Stimulated activated CD4-positive, alpha-beta T cell treated with anti-CD3 and anti-CD28 coated beads, Interleukin-12 subunit alpha, Interleukin-12 subunit beta, amount 100 ng/mL, for 48 hours (primary cell): ENCODE measurements around the gene PIK3R6.

ENCODE experiments used
- DNase-seq, 3 donors: peaks; one replicate each; pipeline ENCODE4 v3.0.0-alpha.2; 2020; ENCODE audit warnings: low read depth in 2 of 3, low spot score in 1 of 3

Gene PIK3R6

DNA sequence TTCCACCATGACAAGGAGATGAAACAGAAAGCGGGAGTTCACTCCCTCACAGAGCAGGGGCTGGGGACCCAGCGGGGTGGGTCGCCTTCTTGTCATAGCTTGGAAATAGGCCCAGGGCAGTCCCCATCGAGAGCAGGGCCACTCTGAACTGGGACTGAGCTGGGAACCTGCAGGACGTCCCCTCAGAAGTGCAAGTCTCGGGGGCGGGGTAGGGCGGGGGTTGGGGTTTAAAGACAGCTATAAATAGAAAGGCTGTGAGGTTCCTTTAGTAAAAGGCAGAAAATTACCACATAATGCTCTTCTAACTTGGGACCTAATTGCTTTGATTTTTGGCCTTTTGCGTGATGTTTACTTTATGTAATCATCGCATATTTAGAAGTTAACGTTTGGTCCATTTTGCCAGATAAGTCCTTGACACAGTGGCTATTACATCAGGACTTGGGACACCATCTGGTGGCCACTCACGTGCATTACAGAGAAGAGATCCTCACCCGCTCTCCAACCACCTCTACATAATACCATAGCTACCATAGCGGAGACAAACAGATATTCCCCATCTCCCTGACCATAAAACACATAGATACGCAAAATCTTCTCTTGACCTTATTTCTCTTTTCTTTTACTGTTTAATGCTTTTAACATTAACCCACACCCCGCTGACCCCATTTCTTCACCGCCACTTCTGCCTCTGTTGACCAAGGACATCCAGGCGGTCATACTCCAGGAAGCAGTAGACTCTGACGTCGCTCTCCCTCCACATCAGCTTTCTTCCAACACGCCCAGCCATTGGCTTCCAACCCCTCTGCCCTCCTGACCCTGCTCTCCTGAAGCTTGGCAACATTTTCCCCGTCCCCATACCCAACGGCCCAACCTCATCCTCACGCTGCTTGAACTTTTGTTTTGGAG lies 27.5 kb upstream of the PIK3R6 start:
- peak in 1 of 3 donors; percentile 47 for DNase-seq

DNA sequence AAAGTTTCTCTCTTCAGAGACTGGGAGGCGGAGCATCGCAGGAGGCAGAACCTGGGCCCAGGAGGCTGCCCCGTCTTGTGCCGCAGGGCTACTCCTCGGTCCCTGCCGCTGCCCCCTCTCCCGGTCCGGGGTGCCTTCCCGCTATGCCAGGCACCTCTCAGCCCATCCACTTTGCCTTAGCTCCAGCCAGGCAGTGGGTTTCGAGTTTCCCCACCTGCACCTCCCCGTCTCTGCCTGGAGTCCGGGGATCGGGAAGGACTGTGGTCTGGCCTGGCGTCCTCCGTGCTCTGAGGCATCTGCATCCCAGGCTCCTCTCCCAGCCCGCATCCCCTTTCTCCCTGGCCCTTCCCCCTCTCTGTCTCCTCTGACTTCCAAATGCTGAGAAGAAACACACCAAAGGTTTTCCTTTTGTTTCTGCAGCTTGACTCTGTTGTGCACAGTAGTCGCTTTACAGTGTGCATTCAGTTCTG lies 26.8 kb upstream of the PIK3R6 start:
- no peak for DNase-seq

DNA sequence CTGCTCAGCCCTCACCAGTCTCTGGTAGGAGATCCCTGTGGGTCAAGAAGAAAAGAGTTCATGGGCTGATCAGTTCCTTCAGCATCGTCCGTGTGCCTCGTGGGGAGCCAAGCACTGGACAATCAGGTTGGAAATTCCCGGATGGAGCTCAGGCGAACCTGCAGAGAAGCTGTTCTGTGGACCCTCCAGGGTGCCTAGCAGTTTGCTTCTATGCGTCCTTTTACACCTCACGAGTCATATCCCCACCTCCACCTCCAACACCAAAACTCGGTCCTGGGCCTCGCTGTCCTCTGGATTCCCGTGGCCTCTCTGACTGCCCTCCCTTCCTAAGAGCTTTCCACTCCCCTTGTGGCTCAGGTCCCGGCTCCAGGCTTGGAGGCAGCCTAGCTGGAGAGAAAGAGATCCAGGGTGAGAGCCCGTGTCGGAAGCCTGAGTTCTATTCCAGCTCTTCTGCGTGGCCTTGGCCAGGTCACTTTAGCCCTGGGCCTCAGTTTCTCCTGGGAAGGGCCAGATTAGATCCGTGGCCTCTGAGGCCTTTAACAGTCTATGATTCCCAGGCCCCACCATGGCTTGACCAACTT lies 26.2 kb upstream of the PIK3R6 start:
- DNase-seq: no peak

DNA sequence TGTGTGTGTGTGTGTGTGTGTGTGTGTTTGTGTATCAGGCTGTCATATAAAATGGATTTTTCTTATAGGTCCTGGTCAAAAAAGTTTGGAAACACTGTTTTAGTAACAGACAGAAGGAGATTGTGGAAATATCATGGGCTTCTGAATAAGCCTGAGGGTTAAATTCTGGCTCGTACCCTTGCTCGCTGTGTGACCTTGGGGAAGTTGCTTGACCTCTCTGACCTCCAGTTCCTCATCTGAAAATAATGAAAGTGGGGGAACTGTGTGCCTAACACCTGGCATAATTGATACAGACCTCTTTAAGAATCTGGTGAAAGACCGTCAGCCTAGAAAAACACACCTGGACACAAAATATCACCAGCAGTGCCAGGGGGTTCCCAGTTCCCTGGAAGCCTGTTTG lies 25.6 kb upstream of the PIK3R6 start:
- no peak for DNase-seq

DNA sequence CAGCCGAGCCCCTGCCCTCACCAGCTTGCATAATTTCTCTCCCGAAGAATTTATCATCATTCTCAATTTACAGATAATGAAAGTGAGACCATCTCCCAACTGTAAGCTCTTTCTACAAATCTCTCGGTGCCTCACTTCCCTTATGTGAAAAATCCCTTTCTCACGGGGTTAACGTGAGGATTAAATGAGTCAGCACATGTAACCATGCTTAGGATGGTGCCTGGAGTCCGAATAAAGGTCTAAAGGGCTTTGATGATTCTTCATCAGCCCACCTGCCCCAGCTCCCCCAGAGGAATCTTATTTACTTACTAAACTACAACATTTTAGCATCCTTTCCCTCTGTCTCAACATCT lies 24.8 kb upstream of the PIK3R6 start:
- no peak for DNase-seq

DNA sequence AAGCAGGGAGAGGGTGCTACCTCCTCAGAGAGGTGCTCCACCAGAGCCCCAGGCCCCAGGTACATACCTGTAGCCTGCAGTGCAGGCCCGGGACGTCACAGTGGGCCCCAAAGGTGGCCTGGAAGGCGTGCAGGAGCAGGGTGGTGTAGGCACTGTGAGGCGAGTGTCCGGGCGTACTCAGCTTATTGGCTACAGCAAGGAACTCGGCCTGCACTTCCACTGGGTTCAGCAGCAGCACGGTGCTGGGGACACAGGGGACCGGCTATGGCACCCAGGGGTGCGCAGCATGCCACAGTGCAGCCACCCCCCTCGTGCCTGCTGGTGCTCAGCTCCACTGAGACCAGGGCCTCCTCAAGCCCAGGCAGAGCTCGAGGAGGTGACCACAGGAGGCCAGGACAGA lies 23.2 kb upstream of the PIK3R6 start:
- DNase-seq: no peak

DNA sequence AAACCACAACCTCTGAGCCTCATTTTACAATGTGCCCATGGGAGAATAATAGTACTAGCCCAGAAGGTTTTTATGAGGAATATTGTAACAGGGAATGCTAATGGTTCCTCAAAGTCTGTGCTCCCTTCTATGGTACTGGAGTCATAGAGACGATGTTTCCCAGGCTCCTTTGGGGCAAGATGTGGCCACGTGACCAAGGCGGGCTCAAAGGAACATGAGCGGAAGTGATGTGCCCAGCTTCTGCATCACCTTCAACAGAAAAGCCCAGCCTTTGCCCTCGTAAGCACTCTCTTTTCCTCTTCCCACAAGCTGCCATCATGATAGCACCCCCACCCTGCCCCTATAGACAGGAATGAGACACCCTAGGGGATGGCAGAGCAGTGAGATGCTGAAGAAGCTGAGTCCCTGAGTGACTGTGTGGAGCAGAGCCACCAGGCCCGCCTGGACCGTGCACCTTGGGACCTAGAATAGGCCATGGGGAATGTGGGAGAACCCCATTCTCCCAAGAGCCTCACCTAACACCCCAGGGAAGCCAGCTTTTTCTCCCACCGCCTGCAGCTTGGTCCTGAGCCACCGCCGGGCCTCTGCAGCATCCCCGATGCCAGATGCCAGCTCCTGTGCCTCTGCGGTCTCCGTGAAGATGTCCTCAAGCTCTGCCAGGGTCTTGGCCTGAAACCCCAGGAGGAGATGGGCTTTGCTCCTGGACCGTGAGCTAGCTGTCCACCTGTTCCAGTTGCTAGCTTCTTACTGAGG lies 22.2 kb upstream of the PIK3R6 start:
- DNase-seq: no peak

DNA sequence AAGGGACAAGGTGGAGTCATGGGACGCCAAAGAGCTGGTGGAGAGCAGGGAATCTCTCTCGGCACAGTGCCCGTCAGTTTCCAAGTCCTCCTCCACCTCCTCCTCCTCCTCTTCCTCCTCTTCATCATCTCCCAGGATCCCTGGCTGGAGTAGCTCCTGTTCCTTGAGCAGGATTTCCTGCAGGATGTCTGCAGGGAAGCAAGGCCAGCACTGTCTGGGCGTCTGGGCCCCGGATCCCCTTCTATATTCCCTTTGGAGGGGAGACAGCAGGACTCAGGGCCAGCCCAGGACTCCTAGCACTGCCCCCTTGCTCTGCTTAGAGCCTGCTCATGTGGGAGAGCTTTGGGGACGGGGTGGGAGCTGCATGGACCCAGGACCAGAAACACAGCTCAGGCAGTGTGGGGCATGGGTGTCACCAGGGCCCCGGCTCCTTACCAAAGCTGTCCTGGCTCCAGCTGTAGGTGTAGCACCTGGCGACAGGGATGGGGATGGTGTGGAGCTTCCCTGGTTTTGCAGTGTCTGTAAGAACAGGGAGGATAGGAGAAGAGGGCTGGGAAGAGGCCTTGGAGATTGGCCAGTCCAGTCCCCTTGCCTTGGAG lies 21.3 kb upstream of the PIK3R6 start:
- DNase-seq: no peak

DNA sequence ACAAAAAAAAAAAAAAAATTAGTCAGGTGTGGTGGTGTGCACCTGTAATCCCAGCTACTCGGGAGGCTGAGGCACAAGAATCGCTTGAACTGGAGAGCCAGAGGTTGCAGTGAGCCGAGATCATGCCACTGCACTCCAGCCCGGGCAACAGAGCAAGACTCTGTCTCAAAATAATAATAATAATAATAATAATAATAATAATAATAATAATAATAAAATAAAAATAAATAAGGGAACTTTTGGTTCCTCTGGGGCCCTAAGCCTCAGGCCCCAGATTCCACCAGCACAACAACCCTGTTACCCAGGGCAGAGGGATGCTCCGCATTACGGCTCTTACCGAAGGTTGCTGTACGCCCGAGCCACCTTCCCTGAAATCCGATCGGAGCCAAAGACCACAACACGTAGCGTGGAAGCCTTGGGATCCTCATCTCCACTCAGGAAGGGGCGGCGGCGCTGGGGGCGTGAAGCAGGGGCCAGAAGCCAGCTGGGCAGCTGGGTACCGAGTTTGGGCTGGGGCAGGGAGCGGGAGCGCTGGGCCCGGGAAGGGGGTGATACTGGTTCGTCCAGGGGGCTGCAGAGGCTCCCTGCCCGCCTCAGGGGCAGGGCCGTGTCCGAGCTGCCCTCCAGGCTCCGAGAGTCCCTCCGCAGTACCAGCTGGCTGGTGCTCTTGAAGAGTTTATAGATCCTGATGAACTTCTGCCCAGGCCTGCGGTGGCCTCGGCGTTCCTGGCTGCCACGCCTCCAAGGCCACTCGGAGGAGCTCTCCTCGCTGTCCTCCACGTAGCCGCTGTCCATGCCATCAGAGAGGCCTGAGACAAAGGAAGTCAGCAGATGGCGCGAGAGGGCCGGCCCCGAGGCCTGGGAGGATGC lies 20.6 kb upstream of the PIK3R6 start:
- no peak for DNase-seq

DNA sequence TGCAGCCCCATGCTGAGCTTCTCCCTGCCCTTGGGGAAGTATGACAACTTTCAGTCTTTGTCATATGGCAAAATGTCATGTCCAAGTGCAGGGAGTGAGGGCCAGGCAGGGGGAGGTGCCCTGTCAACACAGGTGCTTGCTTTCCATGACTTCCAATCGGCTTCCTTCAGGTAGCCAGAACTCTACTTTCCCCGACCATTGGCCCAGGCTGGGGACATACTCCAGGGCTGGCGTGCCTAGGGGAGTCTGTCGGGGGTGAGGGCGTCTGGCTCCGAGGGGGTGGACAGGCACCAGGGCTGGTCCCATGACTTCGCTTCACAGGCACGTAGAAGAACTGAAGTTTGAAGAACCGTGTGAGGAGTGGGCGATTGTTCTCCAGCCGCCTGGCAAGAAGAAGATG lies 19.8 kb upstream of the PIK3R6 start:
- no peak for DNase-seq

DNA sequence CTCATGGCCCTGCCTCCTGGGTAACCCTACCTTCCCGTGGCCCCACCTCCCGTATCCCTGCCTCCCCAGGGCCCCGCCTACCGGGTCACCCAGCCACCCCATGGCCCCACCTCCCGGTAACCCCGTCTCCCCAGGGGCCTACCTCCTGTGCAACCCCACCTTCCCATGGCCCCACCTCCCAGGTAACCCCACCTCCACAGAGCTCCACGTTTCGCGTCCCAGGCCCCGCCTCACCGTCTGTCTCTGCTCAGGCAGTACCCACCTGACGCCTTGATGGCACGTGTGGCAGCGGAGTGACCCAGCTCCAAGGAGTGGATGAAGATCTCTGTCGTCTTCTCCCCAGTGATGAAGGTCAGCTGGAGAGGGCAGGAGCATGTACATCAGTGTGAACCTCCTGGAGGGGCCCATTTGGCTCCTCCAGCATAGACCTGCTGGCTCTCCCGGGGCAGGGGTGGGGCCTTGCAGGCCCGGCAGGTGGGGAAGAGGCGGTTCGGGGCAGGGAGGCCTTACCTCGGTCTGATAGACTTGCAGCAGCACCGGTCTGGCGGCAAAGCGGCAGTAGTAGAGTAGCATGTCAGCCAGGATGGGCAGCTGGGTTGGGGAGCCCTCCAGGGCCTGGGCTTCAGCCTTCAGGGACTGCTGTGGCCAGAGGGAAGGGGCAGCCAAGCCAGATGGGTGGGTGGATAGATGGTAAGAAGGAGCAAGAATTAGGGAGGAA lies 18.7 kb upstream of the PIK3R6 start:
- DNase-seq: no peak

DNA sequence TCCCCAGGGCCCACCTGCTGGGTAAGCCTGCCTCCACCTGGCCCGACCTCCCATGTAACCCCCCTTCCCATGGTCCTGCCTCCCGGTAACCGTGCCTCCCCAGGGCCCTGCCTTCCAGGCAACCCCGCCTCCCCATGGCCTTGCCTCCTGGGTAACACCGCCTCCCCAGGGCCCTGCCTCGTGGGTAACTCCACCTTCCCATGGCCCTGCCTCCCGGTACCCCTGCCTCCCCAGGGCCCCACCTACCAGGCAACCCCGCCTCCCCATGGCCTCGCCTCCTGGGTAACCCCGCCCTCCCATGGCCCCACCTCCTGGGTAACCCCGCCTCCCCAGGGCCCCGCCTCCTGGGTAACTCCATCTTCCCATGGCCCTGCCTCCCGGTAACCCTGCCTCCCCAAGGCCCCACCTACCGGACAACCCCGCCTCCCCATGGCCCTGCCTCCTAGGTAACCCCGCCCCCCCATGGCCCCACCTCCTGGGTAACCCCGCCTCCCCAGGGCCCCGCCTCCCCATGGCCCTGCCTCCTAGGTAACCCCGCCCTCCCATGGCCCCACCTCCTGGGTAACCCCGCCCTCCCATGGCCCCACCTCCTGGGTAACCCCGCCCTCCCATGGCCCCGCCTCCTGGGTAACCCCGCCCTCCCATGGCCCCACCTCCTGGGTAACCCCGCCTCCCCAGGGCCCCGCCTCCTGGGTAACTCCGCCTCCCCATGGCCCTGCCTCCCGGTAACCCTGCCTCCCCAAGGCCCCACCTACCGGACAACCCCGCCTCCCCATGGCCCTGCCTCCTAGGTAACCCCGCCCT lies 17.9 kb upstream of the PIK3R6 start:
- DNase-seq: peak; percentile 31 to 69 (median 53)

DNA sequence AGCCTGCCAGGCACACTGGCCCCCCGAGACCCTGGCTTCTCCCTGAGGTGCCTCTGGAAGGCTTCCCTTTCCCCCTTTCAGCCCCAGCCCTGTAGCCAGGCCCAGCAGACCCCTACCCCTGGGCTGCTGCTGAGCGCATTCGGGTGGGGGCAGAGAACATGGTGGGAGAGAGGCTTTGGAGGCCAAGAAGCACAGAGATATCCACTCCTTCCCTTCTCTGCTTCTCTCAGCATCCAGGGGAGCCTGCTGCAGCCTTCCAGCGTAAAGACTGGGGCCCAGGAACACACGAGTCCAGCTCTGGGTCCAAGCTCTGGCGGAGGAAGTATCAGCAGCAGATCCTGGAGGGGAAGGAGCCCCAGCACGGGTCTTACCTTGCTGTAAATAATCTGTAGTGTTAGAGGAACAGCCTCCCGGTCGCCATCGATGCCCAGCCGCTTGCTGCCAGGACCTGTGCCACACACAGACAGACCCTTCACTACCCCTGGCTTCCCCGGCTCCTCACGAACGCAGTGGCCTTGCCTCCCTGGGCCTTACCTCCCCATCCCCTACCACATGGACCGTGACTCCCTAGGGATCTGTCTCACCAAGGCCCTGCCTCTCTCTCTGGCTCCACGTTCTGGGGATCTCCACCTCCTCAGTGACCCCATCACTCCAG lies 17.0 kb upstream of the PIK3R6 start:
- DNase-seq: no peak

DNA sequence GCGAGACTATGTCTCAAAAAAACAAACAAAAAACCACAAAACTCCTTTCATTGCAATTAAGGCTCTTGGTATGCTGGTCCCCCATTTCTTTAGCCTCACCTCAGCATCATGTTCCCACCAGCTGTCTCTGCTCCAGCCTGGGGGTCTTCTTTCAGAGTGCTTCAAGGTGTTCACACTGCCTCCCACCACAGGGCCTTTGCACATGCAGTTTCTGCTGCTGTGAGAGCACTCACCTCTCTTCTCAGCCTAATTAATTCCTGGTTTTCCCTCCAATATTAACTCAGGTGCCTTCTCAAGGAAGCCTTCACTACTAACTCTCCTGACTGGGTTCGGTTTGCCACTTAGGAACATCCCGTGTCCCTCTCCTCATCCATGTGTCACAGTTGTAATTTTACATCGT lies 15.9 kb upstream of the PIK3R6 start:
- no peak for DNase-seq

DNA sequence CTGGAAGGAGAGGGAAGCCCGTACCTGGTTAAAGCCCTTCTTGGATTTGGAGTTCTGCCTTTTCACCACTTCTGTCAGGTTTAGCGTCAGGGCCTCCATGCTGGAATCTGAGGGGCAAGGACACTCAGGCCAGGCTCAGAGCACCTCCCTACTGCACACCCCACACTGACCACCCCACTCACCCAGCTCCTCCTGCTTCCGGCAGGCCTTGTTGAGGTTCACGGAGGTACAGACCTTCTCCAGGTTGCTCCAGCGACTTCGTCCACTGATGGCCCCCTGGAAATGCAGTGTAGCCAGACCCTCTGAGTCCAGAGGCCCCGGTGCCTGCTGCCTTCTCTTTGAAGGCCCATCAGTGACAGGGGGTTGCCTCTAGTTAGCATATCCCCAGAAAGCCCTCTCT lies 14.1 kb upstream of the PIK3R6 start:
- DNase-seq: no peak

DNA sequence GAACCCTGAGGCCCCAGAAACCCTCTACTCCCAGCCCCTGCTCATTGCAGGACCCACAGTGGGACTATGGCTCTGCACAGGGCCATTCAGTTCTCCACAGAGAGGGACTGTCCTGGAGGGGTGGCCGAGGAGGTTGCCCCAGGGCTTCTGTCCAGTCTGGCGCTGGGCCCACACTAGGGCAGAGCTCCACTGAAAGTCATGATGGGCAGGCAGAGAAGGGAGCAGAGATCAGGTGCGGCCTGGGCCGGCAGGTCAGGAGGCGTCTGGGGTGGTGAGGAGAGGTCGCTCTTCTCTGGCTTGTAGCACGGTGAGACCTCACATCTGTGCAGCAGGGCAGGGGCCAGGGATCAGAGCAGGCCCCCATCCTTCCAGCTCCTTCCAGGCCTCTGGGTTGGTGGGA lies 13.0 kb upstream of the PIK3R6 start:
- DNase-seq: no peak

DNA sequence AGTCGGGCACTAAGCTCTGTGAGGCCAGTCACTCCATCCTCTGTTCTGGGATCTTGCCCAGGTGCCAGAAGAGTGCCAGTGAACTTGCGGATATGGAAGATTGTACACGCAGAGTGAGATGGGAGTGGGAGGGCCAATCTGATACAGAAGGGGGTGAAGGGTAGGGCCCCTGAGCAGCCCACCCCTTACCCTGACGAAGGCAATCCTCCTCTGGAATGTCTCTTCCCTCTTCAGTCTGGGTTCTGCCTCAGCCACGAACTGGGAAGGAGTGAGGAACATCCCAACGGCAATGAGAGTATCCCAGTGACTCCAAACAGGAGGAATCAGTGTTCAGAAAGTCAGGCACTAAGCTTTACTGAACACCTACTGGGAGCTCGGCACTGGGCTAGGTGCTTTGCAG lies 11.9 kb upstream of the PIK3R6 start:
- DNase-seq: no peak

DNA sequence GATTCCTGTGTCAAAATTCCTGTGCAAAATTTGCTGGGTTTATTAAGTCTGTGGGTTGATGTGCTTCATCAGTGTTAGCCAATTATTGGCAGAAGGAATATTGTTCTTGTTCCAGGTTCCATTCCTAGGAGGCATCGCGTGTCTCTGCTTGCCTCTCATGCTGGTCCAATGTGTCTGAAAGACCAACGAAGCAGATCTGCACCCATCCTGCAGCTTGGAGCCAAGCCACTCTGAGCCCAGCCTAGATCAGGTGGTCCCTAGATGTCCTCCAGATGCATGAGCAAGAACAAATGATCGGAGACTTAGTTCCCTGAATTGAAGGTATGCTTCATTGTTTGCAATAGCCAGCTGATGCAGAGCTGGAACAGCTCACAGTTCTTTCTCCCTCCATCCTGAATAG lies 10.5 kb upstream of the PIK3R6 start:
- no peak for DNase-seq

DNA sequence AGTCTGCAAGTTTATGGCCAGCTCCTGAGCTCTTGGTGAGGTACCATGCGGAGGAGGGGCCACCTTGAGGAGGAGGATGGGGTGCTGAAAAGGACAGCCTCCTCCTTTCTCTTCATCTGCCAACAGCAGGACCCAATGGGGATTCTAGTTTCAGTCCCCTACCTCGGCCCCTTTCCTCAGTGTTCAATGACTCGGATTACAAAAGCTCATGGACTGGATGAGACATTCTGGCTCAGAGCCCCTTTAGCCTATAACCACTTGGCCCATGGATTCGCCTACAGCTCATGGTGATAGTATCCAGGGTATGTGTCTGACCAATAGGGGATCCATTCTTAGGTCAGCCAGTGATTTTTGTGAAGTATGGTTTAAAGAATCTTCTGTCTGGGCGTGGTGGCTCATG lies 8.5 kb upstream of the PIK3R6 start:
- DNase-seq: no peak
